Cardiac muscle cell (in vitro differentiated cells and primary cell): ENCODE measurements around the gene RGMB. TPM values are rescaled to one million over a fixed set of nuclear protein-coding genes. Genes with fewer than 3 reads are reported as not detected.
A peak's percentile ranks its signal among the peaks of the same experiment; 100 is the strongest.

ENCODE experiments used
- DNase-seq, 2 donors: peaks; one replicate each; pipeline versions ENCODE4 v3.0.0 to v3.0.0-alpha.2; 2010 to 2017; ENCODE audit warnings: low read depth in 1 of 2, low spot score in 1 of 2
- H3K27ac ChIP-seq: fragments of 200-600 bp; sonication (generic); 2 replicates; pipeline ENCODE4 v1.5.1; 2016
- H3K27me3 ChIP-seq: fragments of 200-600 bp; sonication (generic); 2 replicates; pipeline ENCODE4 v1.6.0; 2016; ENCODE audit warnings: control low read depth
- H3K36me3 ChIP-seq: fragments of 200-600 bp; sonication (generic); 2 replicates; pipeline ENCODE4 v1.5.1; 2016; ENCODE audit warnings: control low read depth
- H3K4me1 ChIP-seq: fragments of 200-600 bp; sonication (generic); 2 replicates; pipeline ENCODE4 v1.8.1; 2017; ENCODE audit warnings: low read depth, mild to moderate bottlenecking, mixed run types
- H3K4me3 ChIP-seq: fragments of 200-600 bp; sonication (generic); 2 replicates; pipeline ENCODE4 v1.5.1; 2016; ENCODE audit warnings: mild to moderate bottlenecking
- H3K9me3 ChIP-seq: fragments of 200-600 bp; sonication (generic); 2 replicates; pipeline ENCODE4 v1.5.1; 2017; ENCODE audit warnings: low read depth, mild to moderate bottlenecking, control low read depth
- CTCF ChIP-seq: IDR thresholded peaks from 2 replicates; pipeline ENCODE4 v1.5.1; 2012; ENCODE audit warnings: low read depth, mild to moderate bottlenecking, low read length
- polyA plus RNA-seq: library from polyadenylated mRNA; unstranded; fragments of >200 nt; fragmentation: Nextera tagmentation; extraction: Ambion mirVana; gene quantifications from 2 replicates; pipeline ENCODE4 v1.2.1, GENCODE V29; 2016
- total RNA-seq: library from RNA; depleted of rRNA; stranded (reverse); fragments of >200 nt; gene quantifications from 2 replicates; pipeline ENCODE4 v1.2.3, GENCODE V29; 2016

RGMB gene
- total and polyA plus RNA-seq, 2 experiments from 2014 or later = 7.1 to 15.6 TPM

GRCh38 chr5:98781964-98782363 is 8.5 kb downstream of the RGMB start:
- H3K9me3 ChIP-seq = no peaks in the 10 kb centered on the region
- no peak overlapping the region for H3K4me3 ChIP-seq
- TF ChIP-seq CTCF = no peak
- no peaks in the 10 kb centered on the region for H3K4me1 ChIP-seq
- no peak for DNase-seq
- no peak overlapping the region for H3K27ac ChIP-seq
- H3K27me3 ChIP-seq = no peaks in the 10 kb centered on the region
- peaks cover 5% of the 10 kb centered on the region for H3K36me3 ChIP-seq

GRCh38 chr5:98783051-98783649 is 9.7 kb downstream of the RGMB start:
- Histone ChIP-seq H3K9me3 (no peaks in the 10 kb centered on the region), H3K27me3 (no peaks in the 10 kb centered on the region), H3K27ac (no peak overlapping the region), H3K4me3 (no peak overlapping the region), H3K4me1 (no peaks in the 10 kb centered on the region), H3K36me3 (peaks cover 5% of the 10 kb centered on the region)
- TF ChIP-seq CTCF = no peak
- DNase-seq = no peak

GRCh38 chr5:98784411-98784810 is 10.9 kb downstream of the RGMB start:
- DNase-seq = no peak
- Histone ChIP-seq H3K9me3 (no peaks in the 10 kb centered on the region), H3K27me3 (no peaks in the 10 kb centered on the region), H3K4me1 (no peaks in the 10 kb centered on the region), H3K27ac (no peak overlapping the region), H3K36me3 (peaks cover 5% of the 10 kb centered on the region), H3K4me3 (no peak overlapping the region)
- no peak for TF ChIP-seq CTCF

- no peak for DNase-seq
Measured at GRCh38 chr5:98785244-98785643, 11.8 kb downstream of the RGMB start.

GRCh38 chr5:98786191-98786853 is 12.9 kb downstream of the RGMB start:
- H3K4me3 ChIP-seq = no peak overlapping the region
- H3K27me3 ChIP-seq = no peaks in the 10 kb centered on the region
- no peaks in the 10 kb centered on the region for H3K4me1 ChIP-seq
- no peaks in the 10 kb centered on the region for H3K36me3 ChIP-seq
- no peaks in the 10 kb centered on the region for H3K9me3 ChIP-seq
- H3K27ac ChIP-seq = no peak overlapping the region
- no peak for TF ChIP-seq CTCF
- peak in 1 of 2 donors; percentile 57 for DNase-seq

More at GRCh38 chr5:98785244-98785643, 11.8 kb downstream of the RGMB start:
- Histone ChIP-seq H3K9me3 (no peaks in the 10 kb centered on the region), H3K36me3 (peaks cover 3% of the 10 kb centered on the region), H3K4me1 (no peaks in the 10 kb centered on the region), H3K27ac (no peak overlapping the region), H3K27me3 (no peaks in the 10 kb centered on the region), H3K4me3 (no peak overlapping the region)
- no peak for TF ChIP-seq CTCF
